GM18517 (cell line): ENCODE measurements around the gene PPARG.
"Not testable (repeated sequence)": the region's sequence is repeated elsewhere in the genome, so short reads cannot be mapped to it uniquely, and the experiment has no call there.

Experiments
- ATAC-seq: cut with Tn5 transposase; IDR thresholded peaks from one replicate; pipeline ENCODE4 v1.9.1; 2021; ENCODE audit warnings: mild to moderate bottlenecking, moderate library complexity; ENCODE audit not compliant: unreplicated experiment

PPARG gene

DNA sequence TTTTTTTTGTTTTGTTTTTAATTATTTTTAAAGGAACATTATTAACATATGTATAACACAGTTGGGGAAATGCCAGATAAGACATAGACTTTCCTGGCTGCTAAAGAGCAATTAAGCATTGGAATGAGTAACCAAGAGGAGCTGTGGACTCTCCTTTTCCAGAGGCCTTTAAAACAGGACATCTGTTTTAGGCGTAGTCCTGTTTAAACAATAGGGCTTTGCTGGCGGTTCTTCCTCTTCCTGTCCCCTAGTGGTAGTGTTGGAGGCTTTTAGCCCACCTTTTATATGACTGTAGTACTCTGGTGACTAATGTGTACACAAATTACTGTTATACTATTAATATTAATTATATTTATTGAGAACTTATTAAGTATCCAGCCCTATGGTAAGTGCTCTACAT lies 81.9 kb downstream of the PPARG start:
- no peak for ATAC-seq

DNA sequence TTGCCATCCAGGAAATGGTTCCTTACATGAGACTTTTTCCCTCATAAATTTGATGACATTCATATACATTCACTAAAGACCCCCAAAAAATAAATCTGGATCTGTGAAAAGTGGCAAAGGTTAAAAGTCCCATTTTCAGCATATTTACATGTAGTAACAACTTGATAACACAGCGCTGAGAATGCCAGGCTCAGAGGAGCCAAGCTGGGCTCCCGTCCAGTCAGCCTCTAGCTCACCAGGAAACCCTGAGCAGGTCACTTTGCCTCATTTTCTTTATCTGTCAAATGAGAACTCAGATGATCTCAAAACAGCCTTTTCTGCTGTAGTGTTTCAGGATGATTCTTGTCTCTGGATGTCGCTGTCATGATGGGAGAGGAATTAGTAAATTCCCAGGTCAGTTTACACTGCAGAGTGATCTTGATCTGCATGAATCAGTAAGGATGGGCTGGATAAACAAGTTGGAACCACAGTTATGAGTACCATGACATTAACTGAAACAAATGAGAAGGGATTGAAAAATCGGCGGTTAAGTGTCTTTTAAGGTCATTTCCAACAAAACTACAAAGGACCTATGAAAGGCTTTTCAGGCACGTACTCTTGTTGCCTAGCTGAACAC lies 82.8 kb downstream of the PPARG start:
- ATAC-seq = no peak

DNA sequence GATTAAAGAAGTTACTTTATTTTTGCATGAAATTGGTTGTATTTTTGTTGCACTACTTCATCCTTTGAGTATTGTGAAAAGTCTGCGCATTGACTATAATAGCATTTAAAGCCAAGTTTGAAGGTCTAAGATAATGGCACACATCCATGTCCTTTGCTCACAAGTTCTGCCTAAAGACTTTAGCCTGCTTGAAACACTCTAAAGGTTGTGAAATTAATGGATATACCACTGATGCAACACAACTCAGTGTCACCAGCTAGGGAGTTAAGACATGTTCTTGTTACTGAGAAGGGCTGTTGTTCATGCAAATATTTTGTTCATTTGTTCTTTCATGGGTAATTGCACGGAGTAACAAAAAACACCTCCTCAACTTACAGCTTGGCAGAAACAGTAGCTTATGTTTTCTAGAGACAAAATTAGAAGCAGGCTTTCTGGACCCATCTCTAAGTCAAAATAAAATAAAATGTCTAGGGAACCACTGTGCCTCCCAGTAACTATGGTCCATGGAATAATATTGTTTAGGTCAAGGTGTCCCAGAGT lies 83.9 kb downstream of the PPARG start:
- no peak for ATAC-seq

DNA sequence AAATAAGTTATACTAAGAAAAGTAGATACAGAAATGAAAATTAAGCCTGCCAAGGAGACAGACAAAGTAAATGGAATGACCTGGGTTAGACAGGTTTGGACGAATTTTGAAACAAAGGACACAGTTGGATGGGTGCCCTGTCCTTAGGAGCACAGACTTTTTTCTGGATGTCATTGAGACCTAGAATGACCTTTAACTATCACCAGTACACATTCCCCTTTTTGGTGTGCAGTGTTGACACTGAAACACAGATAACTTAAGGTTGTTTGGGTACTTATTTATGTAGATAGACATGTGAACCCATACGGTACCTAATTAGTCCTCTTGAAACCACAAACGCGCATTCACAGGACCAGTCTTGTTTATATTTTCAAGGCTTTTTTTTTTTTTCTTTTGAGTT lies 86.7 kb downstream of the PPARG start:
- ATAC-seq = no peak

DNA sequence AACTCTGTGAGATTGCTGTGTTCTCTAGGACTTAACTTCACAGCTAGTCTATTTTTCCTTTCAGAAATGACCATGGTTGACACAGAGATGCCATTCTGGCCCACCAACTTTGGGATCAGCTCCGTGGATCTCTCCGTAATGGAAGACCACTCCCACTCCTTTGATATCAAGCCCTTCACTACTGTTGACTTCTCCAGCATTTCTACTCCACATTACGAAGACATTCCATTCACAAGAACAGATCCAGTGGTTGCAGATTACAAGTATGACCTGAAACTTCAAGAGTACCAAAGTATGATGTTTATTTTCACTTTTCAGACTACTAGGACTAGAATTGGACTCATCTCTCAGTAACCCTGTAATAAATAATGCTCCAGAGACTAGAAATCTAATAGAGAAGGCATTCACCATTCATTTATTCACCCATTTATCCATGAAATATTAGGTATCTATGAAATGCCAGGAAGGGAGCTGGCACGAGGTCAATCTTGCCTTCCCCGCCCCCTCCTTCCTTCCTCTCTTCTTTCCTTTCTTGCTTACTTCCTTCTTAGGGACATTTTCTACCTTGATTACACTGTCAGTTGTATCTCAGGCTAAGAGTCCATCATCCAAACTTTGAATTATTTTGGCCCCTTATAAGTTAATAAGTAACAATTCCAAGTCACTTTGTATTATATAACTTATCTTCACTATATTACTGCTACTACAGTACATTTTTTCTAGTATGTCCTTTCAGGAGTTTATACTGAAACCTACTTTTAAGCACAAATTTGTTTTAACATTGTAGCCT lies 91.0 kb downstream of the PPARG start:
- no peak for ATAC-seq

DNA sequence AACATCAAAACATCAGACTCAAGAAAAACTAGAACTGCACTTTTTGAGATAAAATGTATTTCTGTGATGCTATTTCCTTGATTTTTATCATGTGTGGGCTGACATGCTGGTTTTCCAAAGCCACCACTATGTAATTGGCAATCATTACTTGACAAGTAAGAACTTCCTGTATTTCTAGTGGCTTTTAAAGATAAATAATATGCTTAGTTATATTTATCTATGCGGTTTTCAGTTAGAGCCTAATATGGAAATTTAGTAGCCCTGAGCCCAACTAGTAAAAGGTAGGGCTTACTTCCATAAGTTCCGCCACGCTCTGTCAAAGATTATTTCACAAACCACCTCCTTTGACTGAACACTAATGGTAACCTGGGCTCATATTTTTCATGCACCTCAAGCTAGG lies 91.6 kb downstream of the PPARG start:
- ATAC-seq = no peak

DNA sequence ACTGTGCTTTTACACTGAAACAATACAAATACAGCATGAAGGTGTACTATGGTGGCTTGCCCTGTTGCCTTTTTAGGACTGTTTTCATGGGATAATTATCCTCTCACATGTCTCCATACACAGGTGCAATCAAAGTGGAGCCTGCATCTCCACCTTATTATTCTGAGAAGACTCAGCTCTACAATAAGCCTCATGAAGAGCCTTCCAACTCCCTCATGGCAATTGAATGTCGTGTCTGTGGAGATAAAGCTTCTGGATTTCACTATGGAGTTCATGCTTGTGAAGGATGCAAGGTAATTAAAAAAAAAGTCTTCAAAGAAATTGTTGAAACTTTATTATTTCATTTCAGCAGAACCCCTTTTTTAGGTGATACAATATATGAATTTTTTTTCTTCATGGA lies 92.3 kb downstream of the PPARG start:
- ATAC-seq = no peak

DNA sequence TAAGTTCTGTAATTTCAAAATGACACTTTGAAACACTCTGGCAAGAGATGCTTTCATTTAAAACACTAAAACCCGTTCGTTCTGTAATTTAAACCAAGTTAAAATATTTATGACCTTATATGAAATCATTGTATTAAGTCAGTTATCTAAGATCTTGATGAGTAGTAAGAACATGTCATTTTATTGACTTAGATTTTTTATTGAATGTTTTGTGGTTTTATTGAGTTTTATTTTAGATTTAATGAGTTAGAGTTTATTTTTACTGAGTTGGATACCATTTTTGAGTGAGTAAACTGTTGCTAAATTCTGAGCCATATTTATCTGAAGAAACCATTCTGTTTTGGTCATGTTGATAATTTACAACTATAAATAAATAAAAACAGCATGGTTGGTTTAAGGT lies 94.3 kb downstream of the PPARG start:
- ATAC-seq = no peak

DNA sequence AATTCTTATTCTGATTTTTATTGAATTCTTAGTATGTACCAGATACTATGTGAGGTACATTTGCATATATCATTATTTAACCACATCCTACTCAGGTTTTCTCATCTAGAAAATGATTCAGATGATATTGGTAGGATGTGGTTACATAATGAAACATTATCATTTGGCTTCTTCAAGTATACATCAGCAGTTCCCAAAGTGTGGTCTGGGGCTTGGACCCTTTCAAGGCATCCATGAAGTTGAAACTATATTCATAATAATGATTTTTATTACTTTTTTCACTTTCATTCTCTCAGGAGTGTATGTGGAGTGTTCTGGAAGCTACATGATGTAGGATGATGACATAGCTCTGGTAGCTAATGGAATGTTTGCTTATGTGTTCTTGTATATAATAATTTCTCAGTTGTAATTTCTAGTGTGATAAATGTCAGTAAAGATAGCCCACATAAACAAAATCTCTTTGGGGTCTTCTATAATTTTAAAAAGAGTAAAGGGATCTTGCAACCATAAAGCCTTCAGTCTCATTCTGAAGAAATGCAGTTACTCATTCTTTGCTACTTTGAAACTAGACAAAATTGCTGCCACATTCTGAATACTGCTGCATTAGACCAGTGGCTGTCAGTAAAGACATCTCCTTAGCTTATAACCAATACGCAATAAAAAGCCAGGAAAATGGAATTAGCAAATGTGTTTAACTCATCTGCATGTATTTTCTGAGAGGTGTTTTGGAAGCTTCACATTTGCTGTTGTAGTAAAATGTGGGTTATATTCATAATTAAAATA lies 95.8 kb downstream of the PPARG start:
- ATAC-seq = no peak

DNA sequence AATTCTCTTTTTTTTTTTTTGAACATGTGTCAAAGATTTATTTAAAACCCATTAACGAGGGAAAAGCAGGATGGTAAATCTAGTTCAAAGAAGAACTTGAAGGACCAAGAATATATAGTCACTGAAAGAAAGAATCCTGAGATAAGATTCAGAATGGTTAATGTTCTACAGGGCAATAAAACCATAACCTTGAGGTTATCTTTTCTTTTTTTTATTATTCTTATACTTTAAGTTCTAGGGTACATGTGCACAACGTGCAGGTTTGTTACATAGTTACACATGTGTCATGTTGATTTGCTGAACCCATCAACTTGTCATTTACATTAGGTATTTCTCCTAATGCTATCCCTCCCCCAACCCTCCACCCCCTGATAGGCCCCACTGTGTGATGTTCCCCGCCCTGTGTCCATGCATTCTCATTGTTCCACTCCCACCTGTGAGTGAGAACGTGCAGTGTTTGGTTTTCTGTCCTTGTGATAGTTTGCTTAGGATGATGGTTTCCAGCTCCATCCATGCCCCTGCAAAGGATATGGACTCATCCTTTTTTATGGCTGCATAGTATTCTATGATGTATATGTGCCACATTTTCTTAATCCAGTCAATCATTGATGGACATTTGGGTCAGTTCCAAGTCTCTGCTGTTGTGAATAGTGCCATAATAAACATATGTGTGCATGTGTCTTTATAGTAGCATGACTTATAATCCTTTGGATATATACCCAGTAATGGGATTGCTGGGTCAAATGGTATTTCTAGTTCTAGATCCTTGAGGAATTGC lies 97.8 kb downstream of the PPARG start:
- not testable (repeated sequence) for ATAC-seq

DNA sequence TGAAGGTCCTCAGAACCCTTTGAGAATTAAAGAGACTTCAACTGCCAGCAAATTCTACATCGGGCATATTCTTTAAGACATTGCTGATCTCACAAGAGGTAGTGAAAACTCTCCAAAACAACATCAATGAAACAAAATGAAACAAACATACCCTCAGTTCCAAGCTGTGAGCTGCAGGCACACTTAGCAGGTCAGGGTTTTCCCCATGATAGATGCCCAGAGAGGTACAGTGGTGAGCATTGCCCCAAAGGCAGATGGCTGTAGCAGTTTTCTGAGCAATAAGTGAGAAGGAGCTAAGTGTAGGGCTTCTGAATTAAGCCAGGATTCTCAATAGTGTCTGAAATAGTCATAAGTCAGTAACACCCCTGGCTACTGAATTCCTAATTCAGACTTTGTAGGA lies 99.3 kb downstream of the PPARG start:
- no peak for ATAC-seq

DNA sequence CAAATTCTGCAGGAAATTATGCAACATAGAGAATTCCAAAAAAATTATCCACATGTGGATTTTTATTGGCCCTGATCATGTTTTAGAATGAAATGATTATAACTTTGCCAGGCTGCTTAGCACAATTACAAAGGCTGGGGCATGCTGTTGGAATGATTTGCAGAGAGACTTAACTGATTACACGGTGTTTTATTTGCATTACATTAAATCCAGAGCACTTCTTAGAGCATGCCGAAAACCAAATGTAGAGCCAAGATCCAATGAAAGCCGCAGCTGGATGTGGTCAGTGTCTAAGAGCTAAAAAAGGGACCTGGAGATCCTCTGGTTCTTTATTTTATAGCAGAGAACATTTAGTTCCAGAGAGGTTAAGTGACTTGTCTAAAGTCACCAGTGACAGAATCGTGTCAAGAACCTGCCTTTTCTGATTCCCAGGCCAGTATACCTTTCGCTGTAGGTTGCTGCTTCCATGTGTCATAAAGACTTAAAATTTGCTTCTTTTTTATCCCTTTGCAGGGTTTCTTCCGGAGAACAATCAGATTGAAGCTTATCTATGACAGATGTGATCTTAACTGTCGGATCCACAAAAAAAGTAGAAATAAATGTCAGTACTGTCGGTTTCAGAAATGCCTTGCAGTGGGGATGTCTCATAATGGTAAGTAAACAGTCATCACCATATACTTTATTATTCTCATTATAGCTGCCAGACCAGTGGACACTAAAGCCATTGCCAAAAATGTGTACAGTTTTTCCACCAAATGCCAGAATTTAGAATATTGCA lies 103.4 kb downstream of the PPARG start:
- no peak for ATAC-seq

DNA sequence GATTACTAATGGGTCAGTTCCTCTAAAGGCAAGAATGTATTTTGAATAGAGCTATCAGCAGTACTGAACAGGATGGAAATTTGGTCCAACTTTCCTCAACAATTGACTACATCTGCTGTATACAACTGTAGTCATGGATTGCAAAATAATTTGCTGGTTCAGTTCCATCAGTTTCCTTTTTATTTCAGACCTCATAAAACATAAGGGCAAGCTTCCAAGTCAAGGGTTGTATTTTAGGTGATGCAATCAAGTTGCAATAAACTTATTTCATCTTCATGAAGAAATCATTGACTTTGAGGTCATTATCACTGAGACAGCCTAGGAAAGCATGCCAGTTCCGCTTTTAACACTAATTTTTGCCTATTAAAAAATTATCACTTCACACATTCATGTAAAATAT lies 105.0 kb downstream of the PPARG start:
- no peak for ATAC-seq

DNA sequence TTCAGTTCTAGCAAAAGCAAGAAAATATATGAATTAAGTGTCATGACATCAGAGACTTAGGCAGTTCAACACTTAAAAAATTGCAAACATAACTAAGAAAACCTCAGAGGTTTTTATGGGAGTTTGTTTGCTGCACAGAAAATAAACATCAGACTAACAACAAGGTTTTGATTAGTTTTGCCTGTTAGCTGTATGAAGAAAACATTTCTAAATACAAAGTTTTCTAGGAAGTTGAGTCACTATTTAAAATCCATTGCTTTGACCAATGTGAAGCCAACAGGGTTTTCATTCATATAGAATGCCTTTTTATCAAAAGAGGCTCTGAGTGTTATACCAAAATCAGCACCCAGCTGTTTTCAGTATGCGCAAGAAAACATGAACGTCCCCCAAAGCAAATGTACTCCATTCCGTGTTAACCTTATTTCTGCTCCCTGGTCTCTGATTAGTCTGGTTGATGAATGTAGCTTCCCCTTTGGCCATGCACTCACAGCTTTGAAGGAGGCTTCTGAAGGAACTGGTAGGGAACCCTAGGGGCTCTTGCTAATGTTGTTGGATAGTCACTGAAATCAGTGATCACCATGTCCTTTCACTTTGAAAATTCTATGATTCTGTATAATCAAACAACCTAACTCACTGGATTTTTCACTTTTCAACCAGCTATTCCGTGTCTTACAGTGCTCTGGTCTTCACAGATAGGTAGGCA lies 105.8 kb downstream of the PPARG start:
- peak; percentile 17 for ATAC-seq

DNA sequence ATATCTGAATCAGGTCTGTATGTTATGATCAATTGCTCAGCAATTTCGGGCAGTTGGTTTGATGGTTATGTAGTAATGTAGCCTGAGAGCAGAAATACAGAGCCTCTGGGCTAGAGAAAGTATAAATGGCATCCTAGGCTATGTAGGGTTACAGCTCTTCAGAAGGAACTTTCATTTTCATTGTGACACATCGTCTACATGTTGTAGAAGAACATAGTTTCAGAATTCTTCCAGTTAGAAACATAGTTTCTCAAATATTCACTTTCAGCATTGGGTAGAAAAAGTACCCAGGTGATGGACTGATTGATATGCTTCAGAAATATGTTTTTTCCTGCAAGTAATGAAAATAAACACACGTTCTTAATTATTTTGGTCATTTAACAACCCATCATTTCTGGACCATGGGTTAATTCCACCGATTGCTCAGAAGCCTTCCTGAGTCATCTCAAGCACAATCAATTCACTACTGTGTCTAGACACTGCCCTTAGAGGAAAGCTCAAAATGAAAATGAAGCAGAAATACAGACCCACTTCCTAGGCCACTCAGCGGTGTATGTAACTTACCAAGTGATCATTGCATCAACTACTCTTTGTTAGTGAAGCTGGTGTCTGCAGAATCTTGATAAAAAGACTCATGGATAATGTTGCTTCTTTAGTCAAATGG lies 106.6 kb downstream of the PPARG start:
- ATAC-seq = peak; percentile 98

DNA sequence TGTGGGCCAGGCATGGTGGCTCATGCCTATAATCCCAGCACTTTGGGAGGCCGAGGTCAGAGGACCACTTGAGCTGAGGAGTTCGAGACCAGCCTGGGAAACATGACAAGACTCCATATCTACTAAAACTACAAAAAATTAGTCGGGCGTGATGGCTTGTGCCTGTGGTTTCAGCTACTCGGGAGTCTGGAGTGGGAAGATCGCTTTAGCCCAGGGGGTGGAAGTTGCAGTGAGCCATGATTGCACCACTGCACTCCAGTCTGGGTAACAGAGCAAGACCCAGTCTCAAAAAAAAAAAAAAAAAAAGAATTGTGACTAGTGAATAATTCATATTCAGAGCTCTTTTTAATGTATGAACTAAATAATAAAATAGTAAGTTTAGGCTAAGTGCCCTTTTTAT lies 107.6 kb downstream of the PPARG start:
- ATAC-seq = no peak

DNA sequence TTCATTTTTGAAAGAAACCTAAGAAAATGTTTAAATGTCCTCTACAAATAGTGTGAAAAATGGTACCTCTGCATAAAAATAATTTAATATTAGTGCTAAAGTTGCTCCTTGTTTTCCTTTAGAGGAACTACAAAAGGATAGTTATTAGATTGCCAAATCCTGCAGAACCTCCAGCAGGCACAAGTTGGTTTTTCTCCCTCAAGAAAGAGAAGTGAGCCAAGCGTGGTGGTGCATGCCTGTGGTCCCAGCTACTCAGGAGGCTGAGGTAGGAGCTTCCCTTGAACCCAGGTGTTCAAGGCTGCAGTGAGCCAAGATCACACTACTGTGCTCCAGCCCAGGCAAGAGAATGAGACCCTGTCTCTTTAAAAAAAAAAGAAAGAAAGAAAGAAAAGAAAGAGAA lies 110.4 kb downstream of the PPARG start:
- no peak for ATAC-seq

DNA sequence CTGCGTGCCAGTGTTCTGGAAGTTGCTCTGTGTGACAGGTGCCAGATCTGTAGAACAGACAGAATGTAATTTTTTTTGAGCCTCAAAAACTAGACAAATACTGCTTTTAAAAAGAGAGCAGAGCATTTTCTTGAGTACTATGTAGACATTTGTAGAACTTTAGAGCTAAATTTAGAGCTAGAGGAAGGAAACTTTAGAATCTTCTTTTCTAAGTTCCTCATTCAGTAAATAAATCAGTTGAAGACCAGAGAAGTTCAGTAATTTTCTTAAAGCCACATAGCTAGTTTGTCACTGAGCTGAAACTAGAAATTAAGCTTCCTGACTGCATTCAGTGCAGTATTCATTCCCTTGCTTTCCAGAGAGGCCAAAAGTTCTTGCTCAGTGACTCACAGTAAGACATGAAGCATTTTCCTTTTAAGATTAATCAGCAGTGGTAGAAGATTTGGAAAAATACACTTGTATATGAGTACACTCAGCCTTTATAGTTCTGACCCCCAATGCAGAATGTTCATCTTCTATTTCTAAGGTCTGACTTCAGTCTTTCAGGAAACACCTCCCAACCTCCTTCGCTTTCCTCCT lies 111.8 kb downstream of the PPARG start:
- ATAC-seq = no peak

DNA sequence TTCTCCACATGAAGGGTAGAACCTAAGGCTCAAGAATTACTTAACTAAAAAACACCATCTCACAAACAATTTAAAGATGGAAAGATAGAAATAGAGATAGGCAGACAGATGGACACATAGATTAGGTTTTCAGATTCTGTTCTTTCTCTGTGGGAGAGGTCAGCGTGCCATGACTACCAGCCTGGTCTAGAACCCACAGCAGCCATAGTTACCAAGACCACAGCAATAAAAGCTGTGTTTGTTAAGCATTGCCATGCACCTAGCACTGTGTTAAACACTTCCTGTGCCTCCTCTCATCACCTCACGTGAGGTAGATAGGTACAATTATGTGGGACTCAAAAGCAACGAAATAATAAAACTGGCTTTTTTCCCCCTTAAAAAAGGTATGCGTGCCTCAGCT lies 112.3 kb downstream of the PPARG start:
- no peak for ATAC-seq
